Stimulated activated CD4-positive, alpha-beta T cell treated with anti-CD3 and anti-CD28 coated beads, Interleukin-2, amount 100 ng/mL, for 24 hours (primary cell): ENCODE measurements around the gene ZNF674.
"Not testable (repeated sequence)": the region's sequence is repeated elsewhere in the genome, so short reads cannot be mapped to it uniquely, and the experiment has no call there.

ENCODE experiments used
- DNase-seq, 2 donors: peaks; one replicate each; pipeline ENCODE4 v3.0.0-alpha.2; 2020

Gene ZNF674

GRCh38 chrX:46460801-46461659, 84.2 kb downstream of the ZNF674 start:
- DNase-seq = not testable (repeated sequence)

- DNase-seq = no peak
These were observed 85.6 kb downstream of the ZNF674 start for GRCh38 chrX:46459603-46460002.

- no peak for DNase-seq
These were observed 88.9 kb downstream of the ZNF674 start for GRCh38 chrX:46456125-46456922.
